ENCODE data around the gene NKX3-2. TPM values are rescaled to one million over a fixed set of nuclear protein-coding genes. Genes with fewer than 3 reads are reported as not detected.

Gene NKX3-2
- total and polyA plus RNA-seq, 5 donors from 2014 or later = not detected

- peak; percentile 60 to 85 (median 67) for DNase-seq
- peaks cover 0 to 12% (median 4%) of the 10 kb centered on the region in 7 donors for H3K9me3 Mint-ChIP-seq
- H3K4me3 Mint-ChIP-seq = peak overlapping the region; percentile 28 to 71 (median 52)
- H3K36me3 ChIP-seq (ENCODE audit: control insufficient read depth, insufficient read depth, low read length) = no peaks in the 10 kb centered on the region
- peaks cover 15 to 30% (median 22%) of the 10 kb centered on the region in 4 donors for H3K4me1 Mint-ChIP-seq
- H3K27ac ChIP-seq (ENCODE audit: insufficient read depth, low read length, poor library complexity, severe bottlenecking) = no peak overlapping the region
- peaks cover 43% of the 10 kb centered on the region for H3K4me1 ChIP-seq (ENCODE audit: control insufficient read depth, insufficient read depth, low read length, poor library complexity, severe bottlenecking)
- H3K27me3 Mint-ChIP-seq = peaks cover 74% of the 10 kb centered on the region
- peak; percentile 49 to 64 for ATAC-seq (ENCODE audit: low read depth in 2 of 2)
- H3K36me3 Mint-ChIP-seq = no peaks in the 10 kb centered on the region
- H3K9me3 ChIP-seq (ENCODE audit: control insufficient read depth in 2 of 2, low read length in 2 of 2) = peaks cover 0 to 8% of the 10 kb centered on the region in 2 experiments
- H3K27ac Mint-ChIP-seq = peak overlapping the region in 1 of 3 donors; percentile 57
- peak overlapping the region; percentile 53 for H3K4me3 ChIP-seq (ENCODE audit: low read depth, low read length)
- H3K27me3 ChIP-seq (ENCODE audit: control insufficient read depth, insufficient read depth, low read length) = peaks cover 39% of the 10 kb centered on the region
Observed at GRCh38 chr4:13548984-13549546, 4.8 kb upstream of the NKX3-2 start.

- peak overlapping the region; percentile 37 to 71 (median 63) for H3K4me3 Mint-ChIP-seq
Observed at GRCh38 chr4:13548059-13548983, 4.0 kb upstream of the NKX3-2 start.

GRCh38 chr4:13547485-13548041 lies 3.3 kb upstream of the NKX3-2 start:
- Mint-ChIP-seq H3K27ac (peak overlapping the region in 1 of 3 donors; percentile 53), H3K4me1 (peaks cover 15 to 41% (median 22%) of the 10 kb centered on the region in 4 donors), H3K36me3 (no peaks in the 10 kb centered on the region), H3K9me3 (peaks cover 0 to 12% (median 4%) of the 10 kb centered on the region in 7 donors), H3K27me3 (peaks cover 82% of the 10 kb centered on the region), H3K4me3 (peak overlapping the region in 3 of 4 donors; percentile 36 to 68 (median 68))
- DNase-seq = no peak
- no peak for ATAC-seq (ENCODE audit: low read depth in 2 of 2)
- Histone ChIP-seq H3K4me1 (ENCODE audit: control insufficient read depth, insufficient read depth, low read length, poor library complexity, severe bottlenecking) (peaks cover 54% of the 10 kb centered on the region), H3K4me3 (ENCODE audit: low read depth, low read length) (no peak overlapping the region), H3K27me3 (ENCODE audit: control insufficient read depth, insufficient read depth, low read length) (peaks cover 43% of the 10 kb centered on the region), H3K27ac (ENCODE audit: insufficient read depth, low read length, poor library complexity, severe bottlenecking) (no peak overlapping the region), H3K9me3 (ENCODE audit: control insufficient read depth in 2 of 2, low read length in 2 of 2) (peaks cover 0 to 8% of the 10 kb centered on the region in 2 experiments), H3K36me3 (ENCODE audit: control insufficient read depth, insufficient read depth, low read length) (no peaks in the 10 kb centered on the region)

More at GRCh38 chr4:13548059-13548983, 4.0 kb upstream of the NKX3-2 start:
- Histone ChIP-seq H3K9me3 (ENCODE audit: control insufficient read depth in 2 of 2, low read length in 2 of 2) (peaks cover 0 to 8% of the 10 kb centered on the region in 2 experiments), H3K4me3 (ENCODE audit: low read depth, low read length) (no peak overlapping the region), H3K27me3 (ENCODE audit: control insufficient read depth, insufficient read depth, low read length) (peaks cover 41% of the 10 kb centered on the region), H3K4me1 (ENCODE audit: control insufficient read depth, insufficient read depth, low read length, poor library complexity, severe bottlenecking) (peaks cover 50% of the 10 kb centered on the region), H3K27ac (ENCODE audit: insufficient read depth, low read length, poor library complexity, severe bottlenecking) (no peak overlapping the region), H3K36me3 (ENCODE audit: control insufficient read depth, insufficient read depth, low read length) (no peaks in the 10 kb centered on the region)
- no peak for DNase-seq
- Mint-ChIP-seq H3K27ac (peak overlapping the region in 1 of 3 donors; percentile 53), H3K9me3 (peaks cover 0 to 12% (median 4%) of the 10 kb centered on the region in 7 donors), H3K27me3 (peaks cover 78% of the 10 kb centered on the region), H3K4me1 (peaks cover 15 to 34% (median 22%) of the 10 kb centered on the region in 4 donors), H3K36me3 (no peaks in the 10 kb centered on the region)
- ATAC-seq (ENCODE audit: low read depth in 2 of 2) = no peak

- no peak overlapping the region for H3K27ac ChIP-seq (ENCODE audit: insufficient read depth, low read length, poor library complexity, severe bottlenecking)
- DNase-seq (peak in 1 of 3 donors; percentile 45), ATAC-seq (ENCODE audit: low read depth in 2 of 2) (no peak)
- H3K27me3 Mint-ChIP-seq = peaks cover 79% of the 10 kb centered on the region
- H3K36me3 ChIP-seq (ENCODE audit: control insufficient read depth, insufficient read depth, low read length) = no peaks in the 10 kb centered on the region
- H3K9me3 Mint-ChIP-seq = peaks cover 0 to 11% (median 4%) of the 10 kb centered on the region in 7 donors
- peaks cover 0 to 8% of the 10 kb centered on the region in 2 experiments for H3K9me3 ChIP-seq (ENCODE audit: control insufficient read depth in 2 of 2, low read length in 2 of 2)
- peaks cover 41% of the 10 kb centered on the region for H3K27me3 ChIP-seq (ENCODE audit: control insufficient read depth, insufficient read depth, low read length)
- H3K27ac Mint-ChIP-seq = peak overlapping the region in 1 of 3 donors; percentile 33
- peak overlapping the region; percentile 63 to 91 (median 82) for H3K4me3 Mint-ChIP-seq
- no peaks in the 10 kb centered on the region for H3K36me3 Mint-ChIP-seq
- peaks cover 60% of the 10 kb centered on the region for H3K4me1 ChIP-seq (ENCODE audit: control insufficient read depth, insufficient read depth, low read length, poor library complexity, severe bottlenecking)
- H3K4me1 Mint-ChIP-seq = peaks cover 15 to 44% (median 22%) of the 10 kb centered on the region in 4 donors
- peak overlapping the region; percentile 13 for H3K4me3 ChIP-seq (ENCODE audit: low read depth, low read length)
Observed at GRCh38 chr4:13546941-13547484, 2.7 kb upstream of the NKX3-2 start.

GRCh38 chr4:13546142-13546940 lies 2.0 kb upstream of the NKX3-2 start:
- peaks cover 65% of the 10 kb centered on the region for H3K4me1 ChIP-seq (ENCODE audit: control insufficient read depth, insufficient read depth, low read length, poor library complexity, severe bottlenecking)

GRCh38 chr4:13545394-13545808 lies 1.1 kb upstream of the NKX3-2 start:
- peak overlapping the region; percentile 78 to 83 (median 82) for H3K4me3 Mint-ChIP-seq
- Histone ChIP-seq H3K4me3 (ENCODE audit: low read depth, low read length) (peak overlapping the region; percentile 37), H3K27me3 (ENCODE audit: control insufficient read depth, insufficient read depth, low read length) (peaks cover 36% of the 10 kb centered on the region), H3K4me1 (ENCODE audit: control insufficient read depth, insufficient read depth, low read length, poor library complexity, severe bottlenecking) (peaks cover 74% of the 10 kb centered on the region), H3K9me3 (ENCODE audit: control insufficient read depth in 2 of 2, low read length in 2 of 2) (peaks cover 0 to 8% of the 10 kb centered on the region in 2 experiments), H3K27ac (ENCODE audit: insufficient read depth, low read length, poor library complexity, severe bottlenecking) (no peak overlapping the region), H3K36me3 (ENCODE audit: control insufficient read depth, insufficient read depth, low read length) (no peaks in the 10 kb centered on the region)
- no peak for DNase-seq
- peaks cover 15 to 59% (median 28%) of the 10 kb centered on the region in 4 donors for H3K4me1 Mint-ChIP-seq
- peaks cover 80% of the 10 kb centered on the region for H3K27me3 Mint-ChIP-seq
- peaks cover 0 to 14% (median 0%) of the 10 kb centered on the region in 7 donors for H3K9me3 Mint-ChIP-seq
- H3K27ac Mint-ChIP-seq = no peak overlapping the region
- no peak for ATAC-seq (ENCODE audit: low read depth in 2 of 2)
- H3K36me3 Mint-ChIP-seq = no peaks in the 10 kb centered on the region

More at GRCh38 chr4:13546142-13546940, 2.0 kb upstream of the NKX3-2 start:
- no peak for ATAC-seq (ENCODE audit: low read depth in 2 of 2)
- H3K9me3 Mint-ChIP-seq = peaks cover 0 to 12% (median under 1%) of the 10 kb centered on the region in 7 donors
- Histone ChIP-seq H3K27ac (ENCODE audit: insufficient read depth, low read length, poor library complexity, severe bottlenecking) (no peak overlapping the region), H3K27me3 (ENCODE audit: control insufficient read depth, insufficient read depth, low read length) (peaks cover 38% of the 10 kb centered on the region), H3K9me3 (ENCODE audit: control insufficient read depth in 2 of 2, low read length in 2 of 2) (peaks cover 0 to 8% of the 10 kb centered on the region in 2 experiments), H3K4me3 (ENCODE audit: low read depth, low read length) (peak overlapping the region; percentile 13), H3K36me3 (ENCODE audit: control insufficient read depth, insufficient read depth, low read length) (no peaks in the 10 kb centered on the region)
- peak overlapping the region; percentile 63 to 91 (median 82) for H3K4me3 Mint-ChIP-seq
- no peak overlapping the region for H3K27ac Mint-ChIP-seq
- peaks cover 80% of the 10 kb centered on the region for H3K27me3 Mint-ChIP-seq
- no peak for DNase-seq
- peaks cover 15 to 49% (median 24%) of the 10 kb centered on the region in 4 donors for H3K4me1 Mint-ChIP-seq
- H3K36me3 Mint-ChIP-seq = no peaks in the 10 kb centered on the region
